H9 (cell line): ENCODE results near the gene FSTL4. TPM values are rescaled to one million over a fixed set of nuclear protein-coding genes. Genes with fewer than 3 reads are reported as not detected.

ENCODE experiments used
- DNase-seq: peaks from one replicate; pipeline ENCODE4 v3.0.0-alpha.2; 2017
- H2AFZ ChIP-seq: one replicate; pipeline ENCODE4 v1.6.1; 2013; ENCODE audit warnings: mild to moderate bottlenecking, low read length, control low read depth, moderate library complexity
- H2AK5ac ChIP-seq: 2 replicates; pipeline ENCODE4 v1.6.1; 2013; ENCODE audit warnings: low read length, control low read depth, mixed read lengths; ENCODE audit not compliant: insufficient read length
- H2BK120ac ChIP-seq: one replicate; pipeline ENCODE4 v1.6.1; 2013; ENCODE audit warnings: low read depth, mild to moderate bottlenecking, low read length, control low read depth, inconsistent platforms; ENCODE audit not compliant: poor library complexity, severe bottlenecking
- H2BK12ac ChIP-seq: 2 replicates; pipeline ENCODE4 v1.6.1; 2013; ENCODE audit warnings: low read length, control low read depth, mixed read lengths, low read depth; ENCODE audit not compliant: insufficient read length
- H2BK15ac ChIP-seq: 2 replicates; pipeline ENCODE4 v1.6.1; 2013; ENCODE audit warnings: low read depth, low read length, control low read depth
- H2BK20ac ChIP-seq: one replicate; pipeline ENCODE4 v1.6.1; 2013; ENCODE audit warnings: low read depth, mild to moderate bottlenecking, low read length, control low read depth, inconsistent platforms; ENCODE audit not compliant: poor library complexity, severe bottlenecking
- H2BK5ac ChIP-seq: 2 replicates; pipeline ENCODE4 v1.6.1; 2013; ENCODE audit warnings: low read length, control low read depth, mixed read lengths; ENCODE audit not compliant: insufficient read length
- H3K14ac ChIP-seq: 2 replicates; pipeline ENCODE4 v1.6.1; 2013; ENCODE audit warnings: low read length, control low read depth; ENCODE audit not compliant: insufficient read depth
- H3K18ac ChIP-seq: 2 replicates; pipeline ENCODE4 v1.6.1; 2013; ENCODE audit warnings: low read depth, mild to moderate bottlenecking, mixed read lengths, low read length, control low read depth; ENCODE audit not compliant: insufficient read length
- H3K23ac ChIP-seq: 2 replicates; pipeline ENCODE4 v1.6.1; 2013; ENCODE audit warnings: low read length, control low read depth, mixed read lengths, low read depth; ENCODE audit not compliant: insufficient read length
- H3K23me2 ChIP-seq: 2 replicates; pipeline ENCODE4 v1.6.1; 2013; ENCODE audit warnings: low read depth, mild to moderate bottlenecking, mixed read lengths, low read length, control low read depth; ENCODE audit not compliant: insufficient read length, poor library complexity, severe bottlenecking
- H3K27ac ChIP-seq: 2 replicates; pipeline ENCODE4 v1.5.1; 2013; ENCODE audit warnings: low read length, control low read depth, mixed read lengths, low read depth; ENCODE audit not compliant: insufficient read length
- H3K27me3 ChIP-seq: 2 replicates; pipeline ENCODE4 v1.6.1; 2013; ENCODE audit warnings: low read length, control low read depth, inconsistent platforms; ENCODE audit not compliant: insufficient read depth
- H3K4ac ChIP-seq: 2 replicates; pipeline ENCODE4 v1.6.1; 2013; ENCODE audit warnings: low read depth, mild to moderate bottlenecking, control low read depth, inconsistent platforms, low read length, moderate library complexity
- H3K4me1 ChIP-seq: 2 replicates; pipeline ENCODE4 v1.6.1; 2013; ENCODE audit warnings: low read length, control low read depth, inconsistent platforms; ENCODE audit not compliant: insufficient read depth
- H3K4me2 ChIP-seq: 2 replicates; pipeline ENCODE4 v1.6.1; 2013; ENCODE audit warnings: low read length, control low read depth, mixed read lengths; ENCODE audit not compliant: insufficient read length, insufficient read depth
- H3K56ac ChIP-seq: 2 replicates; pipeline ENCODE4 v1.6.1; 2013; ENCODE audit warnings: low read depth, mild to moderate bottlenecking, mixed read lengths, low read length, control low read depth; ENCODE audit not compliant: insufficient read length
- H3K79me1 ChIP-seq: 2 replicates; pipeline ENCODE4 v1.6.1; 2013; ENCODE audit warnings: low read depth, mild to moderate bottlenecking, moderate library complexity, low read length, control low read depth, inconsistent platforms; ENCODE audit not compliant: insufficient read depth, poor library complexity, severe bottlenecking
- H3K79me2 ChIP-seq: 2 replicates; pipeline ENCODE4 v1.6.1; 2013; ENCODE audit warnings: low read length, control low read depth, inconsistent platforms; ENCODE audit not compliant: insufficient read depth
- H3K9ac ChIP-seq: 2 replicates; pipeline ENCODE4 v1.6.1; 2013; ENCODE audit warnings: low read length, control low read depth, mixed read lengths; ENCODE audit not compliant: insufficient read length; ENCODE audit errors: extremely low read depth
- H3K9me3 ChIP-seq: one replicate; pipeline ENCODE4 v1.6.1; 2013; ENCODE audit warnings: low read depth, low read length, inconsistent platforms; ENCODE audit not compliant: control insufficient read depth
- H3T11ph ChIP-seq: one replicate; pipeline ENCODE4 v1.6.1; 2013; ENCODE audit warnings: mild to moderate bottlenecking, low read length, control low read depth, inconsistent platforms
- H4K20me1 ChIP-seq: one replicate; pipeline ENCODE4 v1.6.1; 2013; ENCODE audit not compliant: control insufficient read depth, insufficient read length, insufficient read depth
- H4K5ac ChIP-seq: 2 replicates; pipeline ENCODE4 v1.6.1; 2013; ENCODE audit warnings: low read depth, mild to moderate bottlenecking, mixed read lengths, low read length, control low read depth; ENCODE audit not compliant: insufficient read length
- H4K8ac ChIP-seq: replicated peaks from 2 replicates; pipeline ENCODE4 v1.6.1; 2013; ENCODE audit warnings: low read length, control low read depth, mixed read lengths, low read depth; ENCODE audit not compliant: insufficient read length
- H4K91ac ChIP-seq: 2 replicates; pipeline ENCODE4 v1.6.1; 2013; ENCODE audit warnings: low read depth, mild to moderate bottlenecking, moderate library complexity, mixed read lengths, low read length, control low read depth; ENCODE audit not compliant: insufficient read length
- H3K27ac Mint-ChIP-seq, 3 experiments: 2 replicates in 2 of 3; 3 replicates in 1 of 3; pipeline ENCODE4 v1.8.0; 2020 to 2021; ENCODE audit warnings: mixed read lengths in 3 of 3, mild to moderate bottlenecking in 1 of 3, moderate library complexity in 1 of 3
- H3K27me3 Mint-ChIP-seq: 2 replicates; pipeline ENCODE4 v1.8.0; 2021; ENCODE audit warnings: low read depth, mild to moderate bottlenecking, moderate library complexity, mixed read lengths
- H3K36me3 Mint-ChIP-seq, 3 experiments: 2 replicates in 2 of 3; 3 replicates in 1 of 3; pipeline ENCODE4 v1.8.0; 2020 to 2021; ENCODE audit warnings: low read depth in 3 of 3, mixed read lengths in 3 of 3; ENCODE audit not compliant: insufficient read depth in 1 of 3
- H3K4me1 Mint-ChIP-seq, 2 experiments: 2 replicates each; pipeline ENCODE4 v1.8.0; 2020; ENCODE audit warnings: mixed read lengths in 2 of 2
- H3K4me3 Mint-ChIP-seq, 2 experiments: 2 replicates in 1 of 2; 3 replicates in 1 of 2; pipeline ENCODE4 v1.8.0; 2020 to 2021; ENCODE audit warnings: mild to moderate bottlenecking in 2 of 2, mixed read lengths in 2 of 2, moderate library complexity in 1 of 2
- H3K9me3 Mint-ChIP-seq, 2 experiments: 2 replicates in 1 of 2; 3 replicates in 1 of 2; pipeline ENCODE4 v1.8.0; 2020; ENCODE audit warnings: mild to moderate bottlenecking in 2 of 2, mixed read lengths in 2 of 2, moderate library complexity in 1 of 2
- WGBS: extraction: QIAGEN DNeasy Blood & Tissue Kit; methylation state at CpG from one replicate; pipeline ENCODE4 v1.1.7; 2013; ENCODE audit warnings: missing lambda C conversion rate, low lambda C conversion rate, mixed read lengths; ENCODE audit not compliant: insufficient read length; ENCODE audit errors: extremely low coverage; 5-methylcytosine and 5-hydroxymethylcytosine counted together
- total RNA-seq: library from RNA; stranded (reverse); gene quantifications from 2 replicates; pipeline ENCODE4 v1.2.1, GENCODE V29; 2021
- TF ChIP-seq, protein P1 (sequence below): fragments of 200-600 bp; sonication (generic); conservative IDR thresholded peaks from 3 replicates; pipeline ENCODE4 v1.8.0; 2021; ENCODE audit warnings: antibody characterized with exemption, mild to moderate bottlenecking

The FSTL4 gene
- total RNA-seq, 1 experiment from 2014 or later: 5.7 TPM

DNA sequence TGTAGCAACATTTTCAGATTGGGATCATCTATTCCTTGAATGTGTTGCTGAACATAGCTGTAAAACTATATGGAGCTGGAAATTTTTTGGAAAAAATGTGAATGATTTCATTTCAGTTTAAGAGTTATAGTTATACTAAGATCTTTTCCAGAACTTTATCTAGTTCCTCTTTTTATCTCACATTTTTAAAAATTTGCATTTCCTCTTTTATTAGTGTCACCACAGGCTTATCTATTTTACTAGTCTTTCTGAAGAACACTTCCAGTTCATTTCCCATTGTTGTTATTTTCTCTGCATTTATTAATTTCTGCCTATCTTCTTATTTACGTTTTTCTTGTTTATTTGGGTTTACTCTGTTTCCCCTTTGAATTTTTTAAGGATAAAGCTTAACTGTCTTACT, 46.0 kb upstream of the FSTL4 start:
- Mint-ChIP-seq H3K36me3 (no peaks in the 10 kb centered on the region), H3K9me3 (no peaks in the 10 kb centered on the region), H3K27me3 (peaks cover under 1% of the 10 kb centered on the region; the same call in 1 of the 2 replicates), H3K27ac (no peak overlapping the region), H3K4me3 (no peak overlapping the region), H3K4me1 (no peaks in the 10 kb centered on the region)
- Histone ChIP-seq H3K79me2 (no peaks in the 10 kb centered on the region), H2AFZ (no peak overlapping the region), H3K4me2 (no peak overlapping the region), H2BK20ac (no peak overlapping the region), H2BK12ac (no peak overlapping the region), H3K79me1 (no peaks in the 10 kb centered on the region), H4K91ac (no peak overlapping the region), H3K4ac (no peak overlapping the region), H3K56ac (no peak overlapping the region), H3K23me2 (no peaks in the 10 kb centered on the region), H3K4me1 (no peaks in the 10 kb centered on the region), H4K5ac (no peak overlapping the region), H3K9ac (no peak overlapping the region), H4K8ac (no peak overlapping the region), H3K23ac (no peak overlapping the region), H3K27me3 (no peaks in the 10 kb centered on the region), H2BK5ac (no peak overlapping the region), H2BK120ac (no peak overlapping the region), H3K14ac (no peak overlapping the region), H3K18ac (no peak overlapping the region), H4K20me1 (no peaks in the 10 kb centered on the region), H3T11ph (no peak overlapping the region), H2BK15ac (no peak overlapping the region), H3K9me3 (no peaks in the 10 kb centered on the region), H3K27ac (no peak overlapping the region), H2AK5ac (no peak overlapping the region)
- no peak for DNase-seq
- WGBS: no CpG with 5 or more reads among the region's 1 CpG
- TF ChIP-seq, protein P1, sequence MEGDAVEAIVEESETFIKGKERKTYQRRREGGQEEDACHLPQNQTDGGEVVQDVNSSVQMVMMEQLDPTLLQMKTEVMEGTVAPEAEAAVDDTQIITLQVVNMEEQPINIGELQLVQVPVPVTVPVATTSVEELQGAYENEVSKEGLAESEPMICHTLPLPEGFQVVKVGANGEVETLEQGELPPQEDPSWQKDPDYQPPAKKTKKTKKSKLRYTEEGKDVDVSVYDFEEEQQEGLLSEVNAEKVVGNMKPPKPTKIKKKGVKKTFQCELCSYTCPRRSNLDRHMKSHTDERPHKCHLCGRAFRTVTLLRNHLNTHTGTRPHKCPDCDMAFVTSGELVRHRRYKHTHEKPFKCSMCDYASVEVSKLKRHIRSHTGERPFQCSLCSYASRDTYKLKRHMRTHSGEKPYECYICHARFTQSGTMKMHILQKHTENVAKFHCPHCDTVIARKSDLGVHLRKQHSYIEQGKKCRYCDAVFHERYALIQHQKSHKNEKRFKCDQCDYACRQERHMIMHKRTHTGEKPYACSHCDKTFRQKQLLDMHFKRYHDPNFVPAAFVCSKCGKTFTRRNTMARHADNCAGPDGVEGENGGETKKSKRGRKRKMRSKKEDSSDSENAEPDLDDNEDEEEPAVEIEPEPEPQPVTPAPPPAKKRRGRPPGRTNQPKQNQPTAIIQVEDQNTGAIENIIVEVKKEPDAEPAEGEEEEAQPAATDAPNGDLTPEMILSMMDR: no peak
